ENCODE results near the gene TSC22D1. TPM values are rescaled to one million over a fixed set of nuclear protein-coding genes. Genes with fewer than 3 reads are reported as not detected.

TSC22D1 gene
- total RNA-seq, 4 donors from 2014 or later, result 177 to 798 (median 250) TPM

- H3K4me3 ChIP-seq, result no peak overlapping the region
- in situ Hi-C loops (cut with MboI; ENCODE audit: low pct_ligation_motif_present in 1 of 4, low pct_unique_long_range_greater_than_20kb in 1 of 4, low sequenced_read_pairs in 3 of 4), result loop anchor here in 2 of 4 donors (25.0 kb wide), 1 partner anchor 238 kb away; no protein-coding TSS in a partner anchor
- H3K27ac ChIP-seq, result no peak overlapping the region
- no peaks in the 10 kb centered on the region for H3K9me3 ChIP-seq
- no peak for TF ChIP-seq POLR2AphosphoS5 (IDR thresholded peaks at IDR 0.05)
- TF ChIP-seq CTCF (IDR thresholded peaks at IDR 0.05), result no peak
- TF ChIP-seq POLR2A (IDR thresholded peaks at IDR 0.05), result no peak
- no peak for TF ChIP-seq EP300 (IDR thresholded peaks at IDR 0.05; ENCODE audit: low read depth)
- 60 to 100% methylated on average over 1 to 9 of the region's 9 CpGs for WGBS, 2 donors (ENCODE audit: low coverage in 1 of 2)
- intact Hi-C loops (cut with DNase I; ENCODE audit: low total_unique reads), result no loop called here
- H3K36me3 ChIP-seq, result no peaks in the 10 kb centered on the region
- no peaks in the 10 kb centered on the region for H3K27me3 ChIP-seq
- no peaks in the 10 kb centered on the region for H3K4me1 ChIP-seq
- no peak for DNase-seq
These were observed 150.9 kb downstream of the TSC22D1 start for GRCh38 chr13:44425041-44425814.

GRCh38 chr13:44423824-44424223, 152.3 kb downstream of the TSC22D1 start:
- in situ Hi-C loops (cut with MboI; ENCODE audit: low pct_ligation_motif_present in 1 of 4, low pct_unique_long_range_greater_than_20kb in 1 of 4, low sequenced_read_pairs in 3 of 4), result no loop called here
- Histone ChIP-seq H3K9me3 (no peaks in the 10 kb centered on the region), H3K4me1 (no peaks in the 10 kb centered on the region), H3K27me3 (no peaks in the 10 kb centered on the region), H3K4me3 (no peak overlapping the region), H3K27ac (no peak overlapping the region), H3K36me3 (no peaks in the 10 kb centered on the region)
- intact Hi-C loops (cut with DNase I; ENCODE audit: low total_unique reads), result no loop called here
- no peak for TF ChIP-seq EP300 (IDR thresholded peaks at IDR 0.05; ENCODE audit: low read depth)
- no peak for TF ChIP-seq CTCF (IDR thresholded peaks at IDR 0.05)
- WGBS, 2 donors (ENCODE audit: low coverage in 1 of 2), result 95% methylated on average over 5 of the region's 5 CpGs; no CpG with 5 or more reads in 1 of the 2 donors
- no peak for DNase-seq

- no peak for DNase-seq
- TF ChIP-seq POLR2A (IDR thresholded peaks at IDR 0.05) (no peak), EP300 (IDR thresholded peaks at IDR 0.05; ENCODE audit: low read depth) (no peak), POLR2AphosphoS5 (IDR thresholded peaks at IDR 0.05) (no peak), CTCF (IDR thresholded peaks at IDR 0.05) (no peak)
- H3K4me1 ChIP-seq, result no peaks in the 10 kb centered on the region
- 78 to 81% methylated on average over 11 to 15 of the region's 15 CpGs for WGBS, 2 donors (ENCODE audit: low coverage in 1 of 2)
- no peak overlapping the region for H3K27ac ChIP-seq
- H3K36me3 ChIP-seq, result no peaks in the 10 kb centered on the region
- H3K27me3 ChIP-seq, result no peaks in the 10 kb centered on the region
- no peak overlapping the region for H3K4me3 ChIP-seq
- intact Hi-C loops (cut with DNase I; ENCODE audit: low total_unique reads) (no loop called here), in situ Hi-C loops (cut with MboI; ENCODE audit: low pct_ligation_motif_present in 1 of 4, low pct_unique_long_range_greater_than_20kb in 1 of 4, low sequenced_read_pairs in 3 of 4) (no loop called here)
- H3K9me3 ChIP-seq, result no peaks in the 10 kb centered on the region
These were observed 153.1 kb downstream of the TSC22D1 start for GRCh38 chr13:44422755-44423643.

- H3K27me3 ChIP-seq, result no peaks in the 10 kb centered on the region
- no peak overlapping the region for H3K4me3 ChIP-seq
- in situ Hi-C loops (cut with MboI; ENCODE audit: low pct_ligation_motif_present in 1 of 4, low pct_unique_long_range_greater_than_20kb in 1 of 4, low sequenced_read_pairs in 3 of 4), result no loop called here
- WGBS, 2 donors (ENCODE audit: low coverage in 1 of 2), result 50 to 91% methylated on average over 1 to 2 of the region's 2 CpGs
- no peaks in the 10 kb centered on the region for H3K4me1 ChIP-seq
- H3K9me3 ChIP-seq, result no peaks in the 10 kb centered on the region
- TF ChIP-seq POLR2AphosphoS5 (IDR thresholded peaks at IDR 0.05) (no peak), POLR2A (IDR thresholded peaks at IDR 0.05) (no peak)
- H3K27ac ChIP-seq, result no peak overlapping the region
- DNase-seq, result no peak
- H3K36me3 ChIP-seq, result no peaks in the 10 kb centered on the region
- intact Hi-C loops (cut with DNase I; ENCODE audit: low total_unique reads), result loop anchor here (2.0 kb wide), 1 partner anchor 451 kb away; no protein-coding TSS in a partner anchor
These were observed 154.1 kb downstream of the TSC22D1 start for GRCh38 chr13:44421853-44422525.

Measured in transverse colon (tissue), 4 donors.